HepG2 (cell line): ENCODE measurements around the gene ELOVL6.

ENCODE experiments used
- ARHGAP35 ChIP-seq: sonication (generic); formaldehyde crosslinking; IDR thresholded peaks from 2 replicates; pipeline ENCODE4 v1.9.0; 2022; ENCODE audit warnings: mild to moderate bottlenecking, inconsistent platforms, moderate library complexity, missing genetic modification reagents, borderline replicate concordance
- ASH2L ChIP-seq: fragments of 300-600, 200-600 bp; sonication (generic); IDR thresholded peaks from 2 replicates; pipeline ENCODE4 v1.7.0; 2017; ENCODE audit warnings: low read depth, mild to moderate bottlenecking, moderate library complexity, mixed read lengths, low read length; ENCODE audit not compliant: insufficient read length
- CBX5 ChIP-seq: sonication (generic); formaldehyde crosslinking; IDR thresholded peaks from 2 replicates; pipeline ENCODE4 v1.4.0; 2020; ENCODE audit warnings: missing genetic modification reagents, borderline replicate concordance
- CC2D1A ChIP-seq: sonication (generic); formaldehyde crosslinking; IDR thresholded peaks from 2 replicates; pipeline ENCODE4 v1.8.1; 2023; ENCODE audit warnings: mild to moderate bottlenecking, missing genetic modification reagents
- SIN3A ChIP-seq: IDR thresholded peaks from 2 replicates; pipeline ENCODE4 v1.6.1; 2011; ENCODE audit warnings: low read depth, mild to moderate bottlenecking, control low read depth, low read length, borderline replicate concordance
- ZNF768 ChIP-seq: sonication (generic); formaldehyde crosslinking; IDR thresholded peaks from 2 replicates; pipeline ENCODE4 v1.4.0; 2020; ENCODE audit warnings: missing genetic modification reagents

DNA sequence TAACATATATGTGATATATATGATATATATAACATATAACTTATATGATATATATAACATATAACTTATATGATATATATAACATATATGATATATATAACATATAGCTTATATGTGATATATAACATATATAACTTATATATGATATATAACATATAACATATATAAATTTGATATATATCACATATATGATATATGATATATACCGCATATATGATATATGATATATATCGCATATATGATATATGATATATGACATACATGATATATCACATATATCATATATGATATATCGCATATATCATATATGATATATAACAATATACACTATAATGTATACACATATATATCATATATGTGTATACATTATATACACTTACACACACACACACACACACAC lies 114.3 kb downstream of the ELOVL6 start:
- TF ChIP-seq CC2D1A (CRISPR knock-in tag) (no peak), ZNF768 (CRISPR knock-in tag) (no peak), SIN3A (no peak), ARHGAP35 (CRISPR knock-in tag) (no peak), ASH2L (no peak), CBX5 (no peak)
